GM18909 (cell line): ENCODE measurements around the gene ZNF41.
"Not testable (repeated sequence)": the region's sequence is repeated elsewhere in the genome, so short reads cannot be mapped to it uniquely, and the experiment has no call there.

Source experiments
- ATAC-seq: cut with Tn5 transposase; IDR thresholded peaks from one replicate; pipeline ENCODE4 v1.9.1; 2021; ENCODE audit warnings: mild to moderate bottlenecking; ENCODE audit not compliant: unreplicated experiment, poor library complexity

The ZNF41 gene

GRCh38 chrX:47497271-47497888, 14.4 kb upstream of the ZNF41 start:
- no peak for ATAC-seq

- not testable (repeated sequence) for ATAC-seq
Measured at GRCh38 chrX:47492133-47492532, 9.1 kb upstream of the ZNF41 start.

GRCh38 chrX:47489507-47490275, 6.7 kb upstream of the ZNF41 start:
- no peak for ATAC-seq

GRCh38 chrX:47484885-47485284, 1.9 kb upstream of the ZNF41 start:
- no peak for ATAC-seq

GRCh38 chrX:47483306-47484268, 565 bp upstream of the ZNF41 start:
- ATAC-seq: no peak

- ATAC-seq: peak; percentile 12
Measured at GRCh38 chrX:47482065-47482511, 934 bp downstream of the ZNF41 start.

- no peak for ATAC-seq
Measured at GRCh38 chrX:47481160-47481559, 1.9 kb downstream of the ZNF41 start.

GRCh38 chrX:47480576-47480975, 2.4 kb downstream of the ZNF41 start:
- ATAC-seq: no peak

GRCh38 chrX:47475476-47475875, 7.5 kb downstream of the ZNF41 start:
- ATAC-seq: no peak

- ATAC-seq: no peak
Measured at GRCh38 chrX:47467106-47467505, 15.9 kb downstream of the ZNF41 start.

GRCh38 chrX:47460561-47460960, 22.5 kb downstream of the ZNF41 start:
- no peak for ATAC-seq

GRCh38 chrX:47458528-47458927, 24.5 kb downstream of the ZNF41 start:
- ATAC-seq: no peak

- ATAC-seq: no peak
Measured at GRCh38 chrX:47456080-47456479, 26.9 kb downstream of the ZNF41 start.

GRCh38 chrX:47452112-47452511, 30.9 kb downstream of the ZNF41 start:
- no peak for ATAC-seq

GRCh38 chrX:47448165-47448806, 34.7 kb downstream of the ZNF41 start:
- ATAC-seq: no peak

- no peak for ATAC-seq
Measured at GRCh38 chrX:47447607-47448006, 35.4 kb downstream of the ZNF41 start.

- ATAC-seq: no peak
Measured at GRCh38 chrX:47446971-47447370, 36.1 kb downstream of the ZNF41 start.

- ATAC-seq: no peak
Measured at GRCh38 chrX:47446431-47446830, 36.6 kb downstream of the ZNF41 start.

- ATAC-seq: no peak
Measured at GRCh38 chrX:47430925-47431324, 52.1 kb downstream of the ZNF41 start.

GRCh38 chrX:47422444-47422843, 60.6 kb downstream of the ZNF41 start:
- no peak for ATAC-seq
